Smooth muscle cell (in vitro differentiated cells): ENCODE measurements around the gene TTLL12. TPM values are rescaled to one million over a fixed set of nuclear protein-coding genes. Genes with fewer than 3 reads are reported as not detected.

Source experiments
- DNase-seq: peaks from one replicate; lab custom pipeline; 2025; ENCODE audit not compliant: unreplicated experiment; lab: John Stamatoyannopoulos, UW
- H2AFZ ChIP-seq: fragments of 200-600 bp; sonication (generic); 2 replicates; pipeline ENCODE4 v1.6.0; 2016; ENCODE audit warnings: antibody characterized with exemption, low read depth, mild to moderate bottlenecking
- H3F3A ChIP-seq: fragments of 200-600 bp; sonication (generic); 2 replicates; pipeline ENCODE4 v1.6.0; 2017; ENCODE audit warnings: antibody characterized with exemption, low read depth
- H3K27ac ChIP-seq: fragments of 200-600 bp; sonication (generic); 2 replicates; pipeline ENCODE4 v1.5.1; 2016; ENCODE audit warnings: low read depth, mild to moderate bottlenecking
- H3K27me3 ChIP-seq: fragments of 200-600 bp; sonication (generic); 2 replicates; pipeline ENCODE4 v1.6.1; 2016; ENCODE audit warnings: low read depth, mild to moderate bottlenecking
- H3K36me3 ChIP-seq: fragments of 200-600 bp; sonication (generic); 2 replicates; pipeline ENCODE4 v1.5.1; 2016; ENCODE audit warnings: low read depth
- H3K4me1 ChIP-seq: fragments of 200-600 bp; sonication (generic); 2 replicates; pipeline ENCODE4 v1.5.1; 2016; ENCODE audit warnings: low read depth
- H3K4me2 ChIP-seq: fragments of 200-600 bp; sonication (generic); 2 replicates; pipeline ENCODE4 v1.6.0; 2016; ENCODE audit warnings: mild to moderate bottlenecking
- H3K4me3 ChIP-seq: fragments of 200-600 bp; sonication (generic); 2 replicates; pipeline ENCODE4 v1.5.1; 2016; ENCODE audit warnings: mild to moderate bottlenecking
- H3K79me2 ChIP-seq: fragments of 200-600 bp; sonication (generic); 2 replicates; pipeline ENCODE4 v1.6.0; 2016; ENCODE audit warnings: low read depth, mild to moderate bottlenecking
- H3K9ac ChIP-seq: fragments of 200-600 bp; sonication (generic); 2 replicates; pipeline ENCODE4 v1.6.0; 2016; ENCODE audit warnings: low read depth
- H3K9me3 ChIP-seq: fragments of 200-600 bp; sonication (generic); replicated peaks from 2 replicates; pipeline ENCODE4 v1.5.1; 2016; ENCODE audit warnings: low read depth
- H4K20me1 ChIP-seq: fragments of 200-600 bp; sonication (generic); 2 replicates; pipeline ENCODE4 v1.6.0; 2016; ENCODE audit warnings: low read depth
- CTCF ChIP-seq: fragments of 200-600 bp; sonication (generic); IDR thresholded peaks from 2 replicates; pipeline ENCODE4 v1.5.1; 2017; ENCODE audit warnings: borderline replicate concordance, mild to moderate bottlenecking, antibody characterized with exemption; ENCODE audit not compliant: insufficient read depth, poor library complexity, severe bottlenecking
- WGBS: methylation state at CpG from one replicate; pipeline ENCODE4 v1.1.7; 2016; ENCODE audit warnings: low lambda C conversion rate; 5-methylcytosine and 5-hydroxymethylcytosine counted together
- polyA plus RNA-seq: library from polyadenylated mRNA; unstranded; fragments of >200 nt; fragmentation: Nextera tagmentation; extraction: Ambion mirVana; gene quantifications from 2 replicates; pipeline ENCODE4 v1.2.1, GENCODE V29; 2016
- total RNA-seq: library from RNA; depleted of rRNA; stranded (reverse); fragments of >200 nt; gene quantifications from 2 replicates; pipeline ENCODE4 v1.2.3, GENCODE V29; 2014

The TTLL12 gene
- total and polyA plus RNA-seq, 2 experiments from 2014 or later = 23.5 to 31.6 TPM

DNA sequence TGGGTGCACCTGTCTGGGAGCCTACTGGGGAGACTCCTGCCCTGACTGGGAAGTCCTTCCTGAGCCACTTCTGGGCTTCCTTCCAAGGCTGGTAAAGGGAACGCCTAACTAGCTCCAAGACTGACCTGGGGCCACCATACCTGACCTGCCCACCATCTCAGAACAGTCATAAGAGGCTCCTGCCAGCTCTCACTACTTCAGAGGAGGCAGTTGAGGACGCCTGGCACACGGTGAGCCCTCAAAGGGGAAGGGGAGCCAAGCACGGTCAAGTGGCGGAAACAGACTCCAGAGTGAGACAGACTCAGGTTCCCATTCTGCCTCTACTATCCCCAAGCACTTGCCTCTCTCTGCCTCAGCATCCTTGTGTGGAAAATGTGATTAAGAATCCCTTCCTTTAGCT is 51.4 kb downstream of the TTLL12 start:
- 93% methylated on average over 5 of the region's 5 CpGs for WGBS

DNA sequence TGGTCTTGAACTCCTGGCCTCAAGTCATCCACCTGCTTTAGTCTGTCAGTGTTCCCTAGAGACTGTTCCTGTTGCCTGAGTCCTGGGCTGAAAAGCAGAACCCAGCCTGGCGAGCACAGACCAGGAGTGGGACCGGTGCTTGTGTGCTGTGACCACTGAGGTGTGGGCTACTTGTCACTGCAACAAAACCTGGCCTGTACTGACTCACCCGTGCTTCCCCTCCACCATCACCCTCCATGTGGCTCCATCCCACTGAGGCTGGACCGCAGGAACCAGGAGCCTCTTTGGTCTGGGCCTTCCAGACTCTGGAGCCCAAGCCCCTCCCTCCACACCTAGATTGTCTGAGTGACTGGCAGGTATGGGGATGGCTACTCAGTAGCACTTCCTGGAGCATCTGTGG is 52.4 kb downstream of the TTLL12 start:
- no peaks in the 10 kb centered on the region for H3K9me3 ChIP-seq
- no peak overlapping the region for H3K27ac ChIP-seq
- H3K27me3 ChIP-seq = no peaks in the 10 kb centered on the region
- TF ChIP-seq CTCF = no peak
- WGBS = 99% methylated on average over 4 of the region's 4 CpGs
- no peak overlapping the region for H2AFZ ChIP-seq
- no peaks in the 10 kb centered on the region for H3F3A ChIP-seq
- no peaks in the 10 kb centered on the region for H3K79me2 ChIP-seq
- no peaks in the 10 kb centered on the region for H3K4me1 ChIP-seq
- no peak overlapping the region for H3K4me2 ChIP-seq
- H3K9ac ChIP-seq = no peak overlapping the region
- H4K20me1 ChIP-seq = no peaks in the 10 kb centered on the region
- H3K36me3 ChIP-seq = no peaks in the 10 kb centered on the region
- H3K4me3 ChIP-seq = no peak overlapping the region
- no peak for DNase-seq

More for the DNA sequence above, 51.4 kb downstream of the TTLL12 start:
- H3F3A ChIP-seq = no peaks in the 10 kb centered on the region
- H2AFZ ChIP-seq = no peak overlapping the region
- H4K20me1 ChIP-seq = no peaks in the 10 kb centered on the region
- no peak for TF ChIP-seq CTCF
- no peak overlapping the region for H3K27ac ChIP-seq
- H3K79me2 ChIP-seq = no peaks in the 10 kb centered on the region
- no peak overlapping the region for H3K9ac ChIP-seq
- H3K4me2 ChIP-seq = no peak overlapping the region
- no peaks in the 10 kb centered on the region for H3K9me3 ChIP-seq
- no peaks in the 10 kb centered on the region for H3K36me3 ChIP-seq
- no peaks in the 10 kb centered on the region for H3K27me3 ChIP-seq
- H3K4me3 ChIP-seq = no peak overlapping the region
- no peaks in the 10 kb centered on the region for H3K4me1 ChIP-seq
- DNase-seq = no peak

DNA sequence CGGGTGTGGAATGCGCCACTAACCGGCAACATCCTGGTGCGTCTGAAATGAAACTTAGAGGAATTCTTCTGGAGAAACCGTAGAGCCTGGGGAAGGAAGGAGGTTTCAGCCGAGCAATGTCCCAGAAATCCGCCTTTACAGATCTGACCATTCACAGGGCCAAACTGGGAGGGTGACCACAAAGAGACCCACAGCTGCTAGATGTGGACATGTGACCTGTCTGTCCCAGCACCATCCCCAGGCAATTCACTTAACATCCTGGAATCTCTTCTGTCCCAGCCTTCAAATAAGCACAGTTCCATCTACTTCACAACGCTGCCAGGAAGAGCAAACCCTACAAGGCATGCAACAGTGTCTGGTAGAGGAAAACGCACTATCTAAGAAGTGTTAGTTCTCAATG is 53.5 kb downstream of the TTLL12 start:
- Histone ChIP-seq H3K36me3 (no peaks in the 10 kb centered on the region), H3K79me2 (no peaks in the 10 kb centered on the region), H3K4me2 (no peak overlapping the region), H3K4me1 (no peaks in the 10 kb centered on the region), H3K27ac (no peak overlapping the region), H3F3A (no peaks in the 10 kb centered on the region), H2AFZ (no peak overlapping the region), H3K9ac (no peak overlapping the region), H4K20me1 (no peaks in the 10 kb centered on the region), H3K27me3 (no peaks in the 10 kb centered on the region), H3K4me3 (no peak overlapping the region), H3K9me3 (no peaks in the 10 kb centered on the region)
- 88% methylated on average over 8 of the region's 9 CpGs for WGBS
- TF ChIP-seq CTCF = no peak
- no peak for DNase-seq

- Histone ChIP-seq H3K4me2 (no peak overlapping the region), H3K27me3 (no peaks in the 10 kb centered on the region), H4K20me1 (no peaks in the 10 kb centered on the region), H3K9me3 (no peaks in the 10 kb centered on the region), H3K9ac (no peak overlapping the region), H3K4me1 (no peaks in the 10 kb centered on the region), H2AFZ (no peak overlapping the region), H3K36me3 (no peaks in the 10 kb centered on the region), H3K27ac (no peak overlapping the region), H3K4me3 (no peak overlapping the region), H3K79me2 (no peaks in the 10 kb centered on the region), H3F3A (no peaks in the 10 kb centered on the region)
- no peak for DNase-seq
- 97% methylated on average over 17 of the region's 17 CpGs for WGBS
- TF ChIP-seq CTCF = no peak
These were observed 55.0 kb downstream of the TTLL12 start for GRCh38 chr22:43131773-43132501.
